Activated naive CD8-positive, alpha-beta T cell treated with anti-CD3 and anti-CD28 coated beads for 36 hours (primary cell): ENCODE measurements around the gene TREML4. TPM values are rescaled to one million over a fixed set of nuclear protein-coding genes. Genes with fewer than 3 reads are reported as not detected.

Source experiments
- DNase-seq: peaks from one replicate; pipeline ENCODE4 v3.0.0; 2021
- H3K27ac Mint-ChIP-seq: one replicate; pipeline ENCODE4 v1.8.0; 2022; ENCODE audit warnings: mild to moderate bottlenecking, moderate library complexity, mixed read lengths
- H3K27me3 Mint-ChIP-seq: one replicate; pipeline ENCODE4 v1.8.0; 2022; ENCODE audit warnings: mild to moderate bottlenecking, mixed read lengths
- H3K36me3 Mint-ChIP-seq: one replicate; pipeline ENCODE4 v1.8.0; 2021; ENCODE audit warnings: mild to moderate bottlenecking, mixed read lengths
- H3K4me1 Mint-ChIP-seq: one replicate; pipeline ENCODE4 v1.8.0; 2021; ENCODE audit warnings: mixed read lengths
- H3K4me3 Mint-ChIP-seq: one replicate; pipeline ENCODE4 v1.8.0; 2022; ENCODE audit warnings: mild to moderate bottlenecking, moderate library complexity, mixed read lengths
- H3K9me3 Mint-ChIP-seq: one replicate; pipeline ENCODE4 v1.8.0; 2022; ENCODE audit warnings: mixed read lengths
- total RNA-seq, 2 experiments: library from RNA; stranded (reverse); gene quantifications; one replicate each; pipeline ENCODE4 v1.2.3, GENCODE V29; 2021

Gene TREML4
- total RNA-seq, 2 experiments from 2014 or later = not detected

- H3K4me3 Mint-ChIP-seq = no peak overlapping the region
- H3K4me1 Mint-ChIP-seq = peaks cover 12% of the 10 kb centered on the region
- H3K36me3 Mint-ChIP-seq = no peaks in the 10 kb centered on the region
- DNase-seq = peak; percentile 66
- no peaks in the 10 kb centered on the region for H3K27me3 Mint-ChIP-seq
- no peak overlapping the region for H3K27ac Mint-ChIP-seq
- H3K9me3 Mint-ChIP-seq = no peaks in the 10 kb centered on the region
These were observed 50.7 kb downstream of the TREML4 start for GRCh38 chr6:41278699-41279405.

DNA sequence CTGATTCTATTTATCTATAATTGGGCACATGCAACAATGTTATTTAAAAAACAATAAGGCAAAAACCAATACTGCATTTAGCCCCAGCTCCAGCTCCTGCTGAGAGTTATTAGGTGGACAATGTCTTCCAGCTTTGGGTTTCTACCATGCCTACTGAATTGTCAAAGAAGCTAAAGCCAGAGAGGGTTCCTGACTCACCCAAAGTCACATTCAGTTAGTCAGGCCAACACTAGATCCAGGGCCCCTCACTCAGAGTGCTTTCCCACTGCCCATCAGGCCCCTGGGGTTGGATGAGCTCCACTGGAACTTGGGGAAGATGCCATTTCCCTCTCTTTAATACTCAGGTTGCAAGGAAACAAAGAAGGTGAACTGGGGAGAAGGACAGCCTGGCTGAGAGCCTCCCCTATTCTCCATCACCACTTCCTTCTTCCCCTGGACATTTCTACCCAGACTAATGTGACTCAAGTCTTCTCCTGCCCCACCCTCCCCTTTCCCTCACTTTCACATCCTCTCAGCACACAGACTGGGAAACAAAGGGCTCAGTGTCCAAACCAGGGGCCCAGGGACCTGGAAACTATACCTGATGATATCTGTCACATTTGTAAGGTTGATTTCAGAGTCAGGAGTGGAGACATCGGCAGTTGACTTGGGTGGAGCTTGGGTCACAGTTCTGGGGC, 52.4 kb downstream of the TREML4 start:
- H3K27ac Mint-ChIP-seq = no peak overlapping the region
- no peaks in the 10 kb centered on the region for H3K27me3 Mint-ChIP-seq
- no peaks in the 10 kb centered on the region for H3K36me3 Mint-ChIP-seq
- H3K9me3 Mint-ChIP-seq = no peaks in the 10 kb centered on the region
- H3K4me1 Mint-ChIP-seq = peaks cover 12% of the 10 kb centered on the region
- no peak for DNase-seq
- no peak overlapping the region for H3K4me3 Mint-ChIP-seq

DNA sequence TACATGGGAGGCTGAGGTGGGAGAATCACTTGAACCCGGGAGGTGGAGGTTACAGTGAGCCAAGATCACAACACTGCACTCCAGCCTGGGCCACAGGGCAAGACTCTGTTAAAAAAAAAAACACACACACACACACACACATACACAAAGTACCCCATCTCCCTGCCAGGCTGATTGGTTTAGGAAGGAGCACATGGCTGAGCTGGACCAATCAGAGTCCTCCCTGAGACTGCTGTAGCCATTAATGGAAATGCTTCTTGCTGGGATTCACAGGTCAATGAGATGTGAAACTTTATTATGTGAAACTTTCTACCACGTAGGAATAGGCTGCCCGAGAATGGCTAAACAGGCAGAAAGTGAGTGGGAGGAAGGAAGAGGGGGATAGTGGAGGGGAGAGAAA, 55.5 kb downstream of the TREML4 start:
- no peaks in the 10 kb centered on the region for H3K27me3 Mint-ChIP-seq
- H3K4me3 Mint-ChIP-seq = no peak overlapping the region
- peaks cover 20% of the 10 kb centered on the region for H3K4me1 Mint-ChIP-seq
- H3K9me3 Mint-ChIP-seq = no peaks in the 10 kb centered on the region
- no peak overlapping the region for H3K27ac Mint-ChIP-seq
- no peak for DNase-seq
- H3K36me3 Mint-ChIP-seq = no peaks in the 10 kb centered on the region

GRCh38 chr6:41284726-41285125, 56.6 kb downstream of the TREML4 start:
- Mint-ChIP-seq H3K4me1 (peaks cover 12% of the 10 kb centered on the region), H3K9me3 (no peaks in the 10 kb centered on the region), H3K4me3 (no peak overlapping the region), H3K36me3 (no peaks in the 10 kb centered on the region), H3K27me3 (no peaks in the 10 kb centered on the region), H3K27ac (no peak overlapping the region)
- DNase-seq = no peak

DNA sequence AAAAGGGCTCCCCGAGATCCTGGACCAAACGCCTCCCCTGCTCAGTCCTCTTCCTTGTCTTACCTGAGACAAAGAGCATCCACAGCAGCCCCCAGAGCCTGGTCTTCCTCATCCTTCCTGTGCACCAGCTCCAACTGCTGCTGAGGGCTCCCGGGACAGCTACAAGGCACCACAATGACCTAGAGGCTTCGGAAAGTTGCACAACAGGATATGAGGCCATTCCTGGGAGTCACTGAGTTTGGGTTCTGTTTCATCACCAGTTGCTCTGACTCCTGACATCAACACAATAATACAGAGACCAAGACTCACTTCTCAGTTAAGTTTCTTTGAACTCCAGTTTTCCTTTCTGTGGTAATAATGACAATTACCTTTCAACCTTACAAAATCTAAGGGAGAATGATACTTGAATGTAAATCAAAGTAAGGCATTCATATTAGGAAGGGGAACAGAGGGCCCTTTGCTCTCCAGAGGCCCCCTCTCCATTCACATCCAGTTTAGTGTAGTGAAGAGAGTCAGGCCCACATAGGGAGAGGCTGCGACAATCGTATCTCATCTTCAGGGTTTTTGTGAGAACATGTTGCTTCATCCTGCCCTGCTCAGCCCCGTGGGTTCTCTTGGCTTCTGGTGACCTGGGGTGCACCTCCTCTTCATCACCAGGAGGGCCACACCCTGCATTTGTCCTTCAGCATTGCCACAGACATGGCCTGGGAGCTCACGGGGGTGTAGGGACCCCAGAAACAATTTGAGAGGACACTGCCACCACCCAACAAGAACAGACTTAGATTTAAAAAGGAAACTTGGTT, 58.6 kb downstream of the TREML4 start, which contains the start of gene TREM1:
Gene TREM1 (minus strand): TSS at position 139 of the 803 bp plus-strand sequence. CDS start 27 bp downstream, at position 112.
- Mint-ChIP-seq H3K9me3 (no peaks in the 10 kb centered on the region), H3K4me1 (peaks cover 12% of the 10 kb centered on the region), H3K27me3 (no peaks in the 10 kb centered on the region), H3K4me3 (no peak within 1 kb of the TSS), H3K27ac (no peak within 1 kb of the TSS), H3K36me3 (no peaks in the 10 kb centered on the region)
- no peak for DNase-seq

DNA sequence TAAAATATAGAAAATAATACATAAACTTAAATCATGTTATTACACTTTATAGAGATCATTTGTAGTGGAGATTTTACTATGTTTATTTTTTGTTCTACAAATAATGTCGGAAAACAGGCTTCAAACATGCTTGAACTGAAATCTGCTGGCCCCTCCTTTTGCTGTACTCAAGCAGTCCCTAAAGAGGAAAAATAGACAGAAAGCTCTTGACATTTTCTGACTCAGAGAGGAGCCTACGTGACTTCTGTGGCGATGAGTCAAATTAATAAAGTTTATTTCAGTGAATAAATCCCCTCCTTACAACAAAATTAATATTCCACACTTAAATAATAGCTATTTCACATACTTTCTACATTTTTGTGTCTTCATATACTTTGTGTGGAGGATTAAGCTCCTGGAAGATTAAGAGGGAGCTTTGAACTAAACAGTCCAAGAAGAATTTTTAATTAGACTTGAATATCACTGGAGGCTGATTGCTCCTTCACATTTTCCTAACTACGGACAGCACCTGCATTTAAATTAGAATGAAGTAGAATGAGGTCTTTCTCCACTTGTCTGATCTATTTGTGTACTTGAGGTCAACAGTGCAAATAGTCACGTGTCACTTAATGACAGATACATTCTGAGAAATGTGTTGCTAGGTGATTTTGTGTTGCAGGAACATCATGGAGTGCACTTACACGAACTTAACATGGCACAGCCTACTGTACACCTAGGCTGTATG, 60.0 kb downstream of the TREML4 start:
- no peak for DNase-seq
- Mint-ChIP-seq H3K36me3 (no peaks in the 10 kb centered on the region), H3K4me1 (peaks cover 12% of the 10 kb centered on the region), H3K27ac (peak overlapping the region; percentile 47), H3K4me3 (no peak overlapping the region), H3K27me3 (no peaks in the 10 kb centered on the region), H3K9me3 (no peaks in the 10 kb centered on the region)

Other genes starting within 250 kb of the TREML4 start
- gene UNC5CL, start 189.1 kb upstream of the TREML4 start, total RNA-seq = 1 to 10 TPM; 1.3 to 1.7 TPM
- not detected for gene TSPO2, start 185.9 kb upstream of the TREML4 start, total RNA-seq
- gene APOBEC2, start 175.1 kb upstream of the TREML4 start, total RNA-seq = not detected
- 10 to 100 TPM; 43.7 to 44.2 TPM for gene OARD1, start 156.0 kb upstream of the TREML4 start, total RNA-seq
- gene NFYA, start 155.4 kb upstream of the TREML4 start, total RNA-seq = 10 to 100 TPM; 24.5 to 25.4 TPM
- not detected for gene TREML1, start 74.0 kb upstream of the TREML4 start, total RNA-seq
- not detected for gene TREM2, start 65.2 kb upstream of the TREML4 start, total RNA-seq
- 1 to 10 TPM; 8.9 TPM for gene TREML2, start 27.2 kb upstream of the TREML4 start, total RNA-seq
- gene TREM1, start 58.3 kb downstream of the TREML4 start, total RNA-seq = under 1 TPM in 1 of 2 experiments, not detected in 1; 0.30 TPM
- gene NCR2, start 107.3 kb downstream of the TREML4 start, total RNA-seq = under 1 TPM; 0.31 to 0.44 TPM